SK-N-SH treated with all-trans-retinoic acid at 6 μM for 48 hours (cell line): ENCODE results near the gene GPR31.

Experiments
- ESRRG ChIP-seq: fragments of 250-450 bp; sonication (Bioruptor Pico); IDR thresholded peaks from 2 replicates; pipeline ENCODE4 v1.6.1; 2021; ENCODE audit warnings: mild to moderate bottlenecking
- ISL1 ChIP-seq: fragments of 250-450 bp; sonication (Bioruptor Pico); IDR thresholded peaks from 2 replicates; pipeline ENCODE4 v2.1.2; 2022; ENCODE audit warnings: mild to moderate bottlenecking, moderate library complexity
- ZC3H10 ChIP-seq: fragments of 250-450 bp; sonication (Bioruptor Pico); IDR thresholded peaks from 2 replicates; pipeline ENCODE4 v1.5.1; 2021; ENCODE audit warnings: mild to moderate bottlenecking, moderate library complexity
- ZFP3 ChIP-seq: fragments of 250-450 bp; sonication (Bioruptor Pico); IDR thresholded peaks from 2 replicates; pipeline ENCODE4 v1.5.0; 2020; ENCODE audit warnings: mild to moderate bottlenecking, moderate library complexity
- ZFP30 ChIP-seq: fragments of 450-650 bp; formaldehyde crosslinking; IDR thresholded peaks from 2 replicates; pipeline ENCODE4 v1.5.0; 2022; ENCODE audit warnings: mild to moderate bottlenecking, moderate library complexity
- TF ChIP-seq, protein P1 (sequence below): fragments of 250-450 bp; sonication (Bioruptor Pico); IDR thresholded peaks from 2 replicates; pipeline ENCODE4 v1.8.0; 2020; ENCODE audit warnings: mild to moderate bottlenecking, moderate library complexity, borderline replicate concordance
- TF ChIP-seq, protein P2 (sequence below): fragments of 250-450 bp; sonication (Bioruptor Pico); IDR thresholded peaks from 2 replicates; pipeline ENCODE4 v1.5.1; 2020; ENCODE audit warnings: low read depth, mild to moderate bottlenecking, moderate library complexity

DNA sequence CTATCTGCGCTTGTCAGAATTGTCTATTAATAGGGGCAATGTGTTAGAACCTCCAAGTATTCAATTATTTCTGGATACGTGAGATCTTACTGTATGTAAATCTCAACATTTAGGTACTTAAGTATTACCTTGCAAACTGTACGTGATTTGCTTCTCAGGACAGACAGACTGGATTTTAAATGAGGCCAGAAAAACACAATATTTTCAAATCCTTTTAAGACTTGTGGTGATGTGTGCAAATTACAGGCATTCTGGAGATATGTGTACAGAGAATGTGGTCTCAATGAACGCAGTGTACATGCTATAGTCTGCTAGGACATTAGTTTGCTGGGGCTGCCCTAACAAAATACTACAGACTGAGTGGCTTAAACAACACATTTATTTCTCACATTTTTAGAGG is 18.0 kb downstream of the GPR31 start:
- TF ChIP-seq ISL1 (CRISPR knock-in tag), result no peak
- TF ChIP-seq ZFP3 (CRISPR knock-in tag), result no peak
- TF ChIP-seq, protein P1, sequence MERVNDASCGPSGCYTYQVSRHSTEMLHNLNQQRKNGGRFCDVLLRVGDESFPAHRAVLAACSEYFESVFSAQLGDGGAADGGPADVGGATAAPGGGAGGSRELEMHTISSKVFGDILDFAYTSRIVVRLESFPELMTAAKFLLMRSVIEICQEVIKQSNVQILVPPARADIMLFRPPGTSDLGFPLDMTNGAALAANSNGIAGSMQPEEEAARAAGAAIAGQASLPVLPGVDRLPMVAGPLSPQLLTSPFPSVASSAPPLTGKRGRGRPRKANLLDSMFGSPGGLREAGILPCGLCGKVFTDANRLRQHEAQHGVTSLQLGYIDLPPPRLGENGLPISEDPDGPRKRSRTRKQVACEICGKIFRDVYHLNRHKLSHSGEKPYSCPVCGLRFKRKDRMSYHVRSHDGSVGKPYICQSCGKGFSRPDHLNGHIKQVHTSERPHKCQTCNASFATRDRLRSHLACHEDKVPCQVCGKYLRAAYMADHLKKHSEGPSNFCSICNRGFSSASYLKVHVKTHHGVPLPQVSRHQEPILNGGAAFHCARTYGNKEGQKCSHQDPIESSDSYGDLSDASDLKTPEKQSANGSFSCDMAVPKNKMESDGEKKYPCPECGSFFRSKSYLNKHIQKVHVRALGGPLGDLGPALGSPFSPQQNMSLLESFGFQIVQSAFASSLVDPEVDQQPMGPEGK, result no peak
- TF ChIP-seq, protein P2, sequence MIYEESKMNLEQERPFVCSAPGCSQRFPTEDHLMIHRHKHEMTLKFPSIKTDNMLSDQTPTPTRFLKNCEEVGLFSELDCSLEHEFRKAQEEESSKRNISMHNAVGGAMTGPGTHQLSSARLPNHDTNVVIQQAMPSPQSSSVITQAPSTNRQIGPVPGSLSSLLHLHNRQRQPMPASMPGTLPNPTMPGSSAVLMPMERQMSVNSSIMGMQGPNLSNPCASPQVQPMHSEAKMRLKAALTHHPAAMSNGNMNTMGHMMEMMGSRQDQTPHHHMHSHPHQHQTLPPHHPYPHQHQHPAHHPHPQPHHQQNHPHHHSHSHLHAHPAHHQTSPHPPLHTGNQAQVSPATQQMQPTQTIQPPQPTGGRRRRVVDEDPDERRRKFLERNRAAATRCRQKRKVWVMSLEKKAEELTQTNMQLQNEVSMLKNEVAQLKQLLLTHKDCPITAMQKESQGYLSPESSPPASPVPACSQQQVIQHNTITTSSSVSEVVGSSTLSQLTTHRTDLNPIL, result no peak
- no peak for TF ChIP-seq ZFP30 (CRISPR knock-in tag)
- no peak for TF ChIP-seq ZC3H10
- TF ChIP-seq ESRRG (CRISPR knock-in tag), result no peak
